Upper lobe of left lung (tissue), 4 donors: ENCODE data around the gene ISOC1.

Experiments
- CTCF ChIP-seq, 6 experiments: fragments of 450-650 bp in 4 of 6; fragments of 200-600 bp in 2 of 6; sonication (generic) in 2 of 6; IDR thresholded peaks; one replicate each; pipeline ENCODE4 v1.5.1; 2016 to 2019; ENCODE audit warnings: antibody characterized with exemption in 6 of 6
- EP300 ChIP-seq, 4 donors: sonication (generic); formaldehyde crosslinking; IDR thresholded peaks; one replicate each; pipeline ENCODE4 v1.5.1; 2017; ENCODE audit warnings: antibody characterized with exemption in 4 of 4, control low read depth in 2 of 4
- POLR2A ChIP-seq, 4 donors: fragments of 450-650 bp; IDR thresholded peaks; one replicate each; pipeline ENCODE4 v1.5.1; 2016 to 2017; ENCODE audit warnings: antibody characterized with exemption in 4 of 4, mild to moderate bottlenecking in 2 of 4

- TF ChIP-seq POLR2A (IDR thresholded peaks at IDR 0.05) (no peak), CTCF (IDR thresholded peaks at IDR 0.05) (no peak), EP300 (IDR thresholded peaks at IDR 0.05) (no peak)
Measured at GRCh38 chr5:129101794-129102193, 7.2 kb downstream of the ISOC1 start.
